Neural cell (in vitro differentiated cells): ENCODE measurements around the gene ANKRD62.
"Not testable (repeated sequence)": the region's sequence is repeated elsewhere in the genome, so short reads cannot be mapped to it uniquely, and the experiment has no call there.

Experiments
- EZH2 ChIP-seq: fragments of 200-600, 300-800 bp; shearing (Covaris generic), sonication (generic); IDR thresholded peaks from 2 replicates; pipeline ENCODE4 v1.6.1; 2014; ENCODE audit warnings: antibody characterized with exemption, low read length, borderline replicate concordance, mild to moderate bottlenecking; ENCODE audit not compliant: insufficient read depth, poor library complexity, severe bottlenecking
- MXI1 ChIP-seq: fragments of 450-650 bp; conservative IDR thresholded peaks from 2 replicates; pipeline ENCODE4 v1.6.1; 2014; ENCODE audit warnings: antibody characterized with exemption, mild to moderate bottlenecking; ENCODE audit not compliant: poor library complexity, severe bottlenecking
- RAD21 ChIP-seq: fragments of 450-650 bp; conservative IDR thresholded peaks from 2 replicates; pipeline ENCODE4 v1.6.1; 2014; ENCODE audit warnings: antibody characterized with exemption, mild to moderate bottlenecking, moderate library complexity
- SMC3 ChIP-seq: fragments of 450-650 bp; conservative IDR thresholded peaks from 2 replicates; pipeline ENCODE4 v1.6.1; 2014; ENCODE audit warnings: antibody characterized with exemption, mild to moderate bottlenecking, moderate library complexity; ENCODE audit not compliant: poor library complexity
- TF ChIP-seq, protein P1 (sequence below): fragments of 450-650 bp; IDR thresholded peaks from 2 replicates; pipeline ENCODE4 v1.5.1; 2014; ENCODE audit warnings: antibody characterized with exemption, mild to moderate bottlenecking, moderate library complexity; ENCODE audit not compliant: poor library complexity, severe bottlenecking

DNA sequence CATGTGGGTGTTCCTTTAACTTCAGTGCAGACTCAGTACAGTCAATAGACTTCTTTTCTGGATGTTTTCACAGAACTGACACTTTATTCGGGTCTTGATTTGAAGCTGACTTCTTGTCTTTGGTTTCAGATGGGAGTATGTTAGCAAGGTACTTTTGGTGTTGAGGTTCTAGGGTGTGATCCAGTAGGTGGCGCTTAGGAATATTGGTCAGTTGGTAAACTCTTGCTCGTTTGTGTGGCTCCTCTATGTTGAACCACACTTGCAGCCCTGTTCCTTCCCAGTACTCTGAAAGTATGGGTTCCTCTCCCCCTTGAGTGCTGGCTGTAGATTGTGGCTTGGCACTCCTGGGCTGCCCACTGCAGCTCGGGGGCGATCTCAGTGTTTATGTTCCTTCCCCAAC lies 48.1 kb downstream of the ANKRD62 start:
- TF ChIP-seq MXI1, EZH2, SMC3, RAD21: not testable (repeated sequence)
- TF ChIP-seq, protein P1, sequence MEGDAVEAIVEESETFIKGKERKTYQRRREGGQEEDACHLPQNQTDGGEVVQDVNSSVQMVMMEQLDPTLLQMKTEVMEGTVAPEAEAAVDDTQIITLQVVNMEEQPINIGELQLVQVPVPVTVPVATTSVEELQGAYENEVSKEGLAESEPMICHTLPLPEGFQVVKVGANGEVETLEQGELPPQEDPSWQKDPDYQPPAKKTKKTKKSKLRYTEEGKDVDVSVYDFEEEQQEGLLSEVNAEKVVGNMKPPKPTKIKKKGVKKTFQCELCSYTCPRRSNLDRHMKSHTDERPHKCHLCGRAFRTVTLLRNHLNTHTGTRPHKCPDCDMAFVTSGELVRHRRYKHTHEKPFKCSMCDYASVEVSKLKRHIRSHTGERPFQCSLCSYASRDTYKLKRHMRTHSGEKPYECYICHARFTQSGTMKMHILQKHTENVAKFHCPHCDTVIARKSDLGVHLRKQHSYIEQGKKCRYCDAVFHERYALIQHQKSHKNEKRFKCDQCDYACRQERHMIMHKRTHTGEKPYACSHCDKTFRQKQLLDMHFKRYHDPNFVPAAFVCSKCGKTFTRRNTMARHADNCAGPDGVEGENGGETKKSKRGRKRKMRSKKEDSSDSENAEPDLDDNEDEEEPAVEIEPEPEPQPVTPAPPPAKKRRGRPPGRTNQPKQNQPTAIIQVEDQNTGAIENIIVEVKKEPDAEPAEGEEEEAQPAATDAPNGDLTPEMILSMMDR: not testable (repeated sequence)
